Right lobe of liver (tissue), 4 donors: Measurements from ENCODE around the gene TMEM238.

ENCODE experiments used
- POLR2A ChIP-seq: fragments of 450-650 bp; IDR thresholded peaks from one replicate; pipeline ENCODE4 v1.6.1; 2017; ENCODE audit warnings: antibody characterized with exemption, mild to moderate bottlenecking
- TF ChIP-seq, protein P1 (sequence below), 4 donors: fragments of 200-600 bp in 3 of 4; fragments of 450-650 bp in 1 of 4; IDR thresholded peaks; one replicate each; pipeline versions ENCODE4 v1.5.1 to v1.8.0; 2016 to 2022; ENCODE audit warnings: antibody characterized with exemption in 4 of 4, mild to moderate bottlenecking in 2 of 4
- donor health status: DM: no; HTN: no; CAD: no.
- donor health status: DM: no; HTN: no; CAD: no.
- donor health status: DM: no; HTN: yes; CAD: no.

DNA sequence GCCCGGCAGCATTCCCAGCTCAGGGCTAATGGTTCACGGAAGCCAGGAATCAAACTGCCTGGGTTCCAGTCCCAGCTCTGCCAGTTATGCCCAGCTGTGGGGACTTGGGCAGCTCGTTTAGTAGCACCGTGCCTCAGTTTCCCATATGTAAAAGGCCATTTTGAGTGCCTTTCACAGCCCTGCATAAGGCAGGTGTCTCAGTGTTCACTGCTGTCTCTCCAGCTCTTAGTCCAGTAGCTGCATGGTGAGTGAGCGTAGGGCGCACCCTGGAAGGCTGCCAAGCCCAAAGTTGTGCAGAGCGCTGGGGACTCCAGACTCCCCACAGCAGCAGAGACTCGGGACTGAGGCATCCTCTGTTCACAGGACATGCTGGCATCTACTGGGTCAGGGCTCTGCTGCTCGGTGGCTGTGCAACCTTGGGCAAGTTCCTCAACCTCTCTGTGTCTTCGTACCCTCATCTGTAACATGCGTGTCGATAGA lies 7.1 kb upstream of the TMEM238 start:
- TF ChIP-seq, protein P1, sequence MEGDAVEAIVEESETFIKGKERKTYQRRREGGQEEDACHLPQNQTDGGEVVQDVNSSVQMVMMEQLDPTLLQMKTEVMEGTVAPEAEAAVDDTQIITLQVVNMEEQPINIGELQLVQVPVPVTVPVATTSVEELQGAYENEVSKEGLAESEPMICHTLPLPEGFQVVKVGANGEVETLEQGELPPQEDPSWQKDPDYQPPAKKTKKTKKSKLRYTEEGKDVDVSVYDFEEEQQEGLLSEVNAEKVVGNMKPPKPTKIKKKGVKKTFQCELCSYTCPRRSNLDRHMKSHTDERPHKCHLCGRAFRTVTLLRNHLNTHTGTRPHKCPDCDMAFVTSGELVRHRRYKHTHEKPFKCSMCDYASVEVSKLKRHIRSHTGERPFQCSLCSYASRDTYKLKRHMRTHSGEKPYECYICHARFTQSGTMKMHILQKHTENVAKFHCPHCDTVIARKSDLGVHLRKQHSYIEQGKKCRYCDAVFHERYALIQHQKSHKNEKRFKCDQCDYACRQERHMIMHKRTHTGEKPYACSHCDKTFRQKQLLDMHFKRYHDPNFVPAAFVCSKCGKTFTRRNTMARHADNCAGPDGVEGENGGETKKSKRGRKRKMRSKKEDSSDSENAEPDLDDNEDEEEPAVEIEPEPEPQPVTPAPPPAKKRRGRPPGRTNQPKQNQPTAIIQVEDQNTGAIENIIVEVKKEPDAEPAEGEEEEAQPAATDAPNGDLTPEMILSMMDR (IDR thresholded peaks at IDR 0.05): no peak
- TF ChIP-seq POLR2A: no peak
